NT2/D1 (cell line): ENCODE data around the gene FRG1.
"Not testable (repeated sequence)": the region's sequence is repeated elsewhere in the genome, so short reads cannot be mapped to it uniquely, and the experiment has no call there.

Experiments used
- DNase-seq: peaks from one replicate; pipeline ENCODE4 v3.0.0-alpha.2; 2011; ENCODE audit warnings: low read depth, low spot score
- H3K27me3 ChIP-seq: 2 replicates; pipeline ENCODE4 v1.6.0; 2011; ENCODE audit warnings: mild to moderate bottlenecking; ENCODE audit not compliant: insufficient read length, insufficient read depth
- H3K36me3 ChIP-seq: 2 replicates; pipeline ENCODE4 v1.6.1; 2011; ENCODE audit warnings: mild to moderate bottlenecking, low read length, mixed read lengths; ENCODE audit not compliant: insufficient read depth, insufficient read length
- H3K4me1 ChIP-seq: 2 replicates; pipeline ENCODE4 v1.5.1; 2011; ENCODE audit not compliant: insufficient read depth, insufficient read length
- H3K4me3 ChIP-seq: 2 replicates; pipeline ENCODE4 v1.5.1; 2011; ENCODE audit warnings: low read depth; ENCODE audit not compliant: insufficient read length
- H3K9ac ChIP-seq: 2 replicates; pipeline ENCODE4 v1.6.0; 2011; ENCODE audit warnings: low read depth; ENCODE audit not compliant: insufficient read length
- H3K9me3 ChIP-seq: 2 replicates; pipeline ENCODE4 v1.5.1; 2011; ENCODE audit warnings: mild to moderate bottlenecking, low read length; ENCODE audit not compliant: insufficient read depth
- SUZ12 ChIP-seq: IDR thresholded peaks from 2 replicates; pipeline ENCODE4 v1.6.1; 2011; ENCODE audit not compliant: insufficient read length, insufficient read depth; ENCODE audit errors: extremely low read depth
- YY1 ChIP-seq: IDR thresholded peaks from 2 replicates; pipeline ENCODE4 v1.6.1; 2011; ENCODE audit not compliant: insufficient read length, insufficient read depth
- ZNF274 ChIP-seq: IDR thresholded peaks from 2 replicates; pipeline ENCODE4 v1.6.1; 2011; ENCODE audit warnings: mild to moderate bottlenecking, low read depth, low read length

The FRG1 gene

GRCh38 chr4:189979196-189980047 lies 38.8 kb downstream of the FRG1 start:
- Histone ChIP-seq H3K9ac (no peak overlapping the region), H3K4me1 (peaks cover 2% of the 10 kb centered on the region), H3K27me3 (no peaks in the 10 kb centered on the region), H3K9me3 (no peaks in the 10 kb centered on the region), H3K4me3 (no peak overlapping the region), H3K36me3 (no peaks in the 10 kb centered on the region)
- no peak for DNase-seq
- TF ChIP-seq SUZ12 (no peak), YY1 (no peak), ZNF274 (no peak)

GRCh38 chr4:189980292-189980691 lies 39.6 kb downstream of the FRG1 start:
- H3K9ac ChIP-seq, DNase-seq, H3K36me3 ChIP-seq, H3K27me3 ChIP-seq, H3K4me3 ChIP-seq, H3K4me1 ChIP-seq, H3K9me3 ChIP-seq: not testable (repeated sequence)

GRCh38 chr4:189981970-189982369 lies 41.3 kb downstream of the FRG1 start:
- Histone ChIP-seq H3K4me3 (no peak overlapping the region), H3K36me3 (no peaks in the 10 kb centered on the region), H3K4me1 (peaks cover 2% of the 10 kb centered on the region), H3K27me3 (no peaks in the 10 kb centered on the region), H3K9ac (no peak overlapping the region), H3K9me3 (no peaks in the 10 kb centered on the region)
- no peak for DNase-seq
- TF ChIP-seq YY1 = no peak
- TF ChIP-seq SUZ12 = no peak
- TF ChIP-seq ZNF274 = no peak

DNA sequence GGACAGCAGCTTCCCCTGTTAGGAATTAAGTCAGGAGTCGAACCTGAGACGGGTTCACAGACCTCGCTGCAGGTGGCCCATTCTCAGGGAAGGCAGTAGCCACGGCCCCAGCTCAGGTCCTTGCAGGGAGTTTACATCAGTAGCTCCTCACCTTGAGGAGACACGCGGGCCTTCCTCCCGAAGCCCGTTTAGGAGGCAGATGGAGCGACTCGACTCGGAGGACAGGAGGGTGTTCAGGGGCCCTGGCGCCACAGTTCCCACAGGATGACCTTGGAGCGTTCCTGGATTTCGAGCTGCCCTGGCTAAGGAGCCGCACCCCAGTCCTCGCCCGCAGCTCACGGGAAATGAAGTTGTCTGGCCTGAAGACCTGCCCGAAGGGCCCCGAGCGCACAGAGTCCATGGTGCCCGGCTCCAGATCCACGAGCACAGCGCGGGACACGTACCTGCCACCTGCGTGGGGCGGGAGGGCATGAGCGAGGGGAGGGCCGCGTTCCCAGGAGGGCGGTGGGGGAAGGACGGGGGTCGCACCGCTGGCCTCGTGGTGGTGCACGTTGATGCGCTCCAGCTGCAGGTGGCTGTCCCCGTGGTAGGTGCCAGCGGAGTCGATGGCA lies 43.3 kb downstream of the FRG1 start:
- not testable (repeated sequence) for H3K36me3 ChIP-seq, H3K27me3 ChIP-seq, H3K4me3 ChIP-seq, H3K9ac ChIP-seq, DNase-seq, H3K9me3 ChIP-seq, H3K4me1 ChIP-seq

DNA sequence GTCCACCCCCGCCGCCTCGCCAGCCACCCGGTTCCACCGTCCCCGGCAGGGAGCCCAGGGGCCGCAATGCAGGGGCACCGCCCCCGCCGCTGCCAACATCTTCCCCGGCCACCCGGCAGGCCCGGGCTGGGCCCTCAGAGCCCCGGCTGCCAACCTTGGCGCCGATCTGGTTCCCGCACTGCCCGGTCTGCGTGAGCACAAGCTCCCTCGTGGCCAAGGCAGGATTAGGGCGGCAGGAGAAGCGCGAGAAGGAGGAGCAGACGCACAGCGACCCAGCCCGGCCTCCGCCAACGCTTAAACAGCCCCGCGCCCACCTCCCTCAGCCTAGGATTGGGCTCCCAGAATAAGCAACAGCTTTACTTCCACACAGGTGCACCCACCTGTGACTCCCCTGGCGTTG lies 44.0 kb downstream of the FRG1 start:
- H3K4me1 ChIP-seq, H3K4me3 ChIP-seq, H3K36me3 ChIP-seq, H3K9me3 ChIP-seq, H3K27me3 ChIP-seq, DNase-seq, H3K9ac ChIP-seq: not testable (repeated sequence)

GRCh38 chr4:189985651-189986243 lies 45.1 kb downstream of the FRG1 start:
- not testable (repeated sequence) for H3K27me3 ChIP-seq, H3K9me3 ChIP-seq, H3K4me1 ChIP-seq, H3K9ac ChIP-seq, DNase-seq, H3K4me3 ChIP-seq, H3K36me3 ChIP-seq

DNA sequence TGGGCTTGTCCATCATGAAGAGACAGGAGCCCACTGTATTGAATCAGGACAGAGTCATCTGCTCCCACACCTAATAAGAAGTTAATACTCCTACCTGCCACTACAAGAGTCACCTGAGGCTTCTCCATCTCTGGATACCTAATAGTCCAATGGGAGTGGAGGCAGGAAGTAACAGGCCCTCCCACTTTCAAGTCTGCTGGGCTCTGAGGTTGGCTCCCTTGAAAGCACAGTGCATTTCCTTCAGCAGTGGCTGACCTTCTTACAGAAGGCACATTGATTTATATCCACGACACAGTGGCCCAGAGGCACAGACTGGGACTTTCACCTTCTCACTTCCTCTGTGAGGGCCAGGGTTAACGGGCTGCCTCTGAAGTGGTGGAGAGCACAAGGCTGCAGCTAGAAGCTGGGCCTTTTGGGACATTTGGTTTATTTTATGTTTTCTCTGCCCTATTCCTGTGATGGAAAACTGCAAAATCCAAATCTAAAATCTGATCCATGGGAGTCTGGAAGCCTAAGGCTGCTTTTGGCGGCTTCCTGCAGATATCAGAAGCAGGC lies 48.3 kb downstream of the FRG1 start:
- no peak for DNase-seq

GRCh38 chr4:189989941-189990340 lies 49.3 kb downstream of the FRG1 start:
- DNase-seq, H3K4me1 ChIP-seq, H3K27me3 ChIP-seq, H3K4me3 ChIP-seq, H3K9me3 ChIP-seq, H3K9ac ChIP-seq, H3K36me3 ChIP-seq: not testable (repeated sequence)

More for the DNA sequence above, 48.3 kb downstream of the FRG1 start:
- no peaks in the 10 kb centered on the region for H3K27me3 ChIP-seq
- no peak overlapping the region for H3K9ac ChIP-seq
- no peaks in the 10 kb centered on the region for H3K4me1 ChIP-seq
- no peak overlapping the region for H3K4me3 ChIP-seq
- no peaks in the 10 kb centered on the region for H3K36me3 ChIP-seq
- no peak for TF ChIP-seq ZNF274
- no peak for TF ChIP-seq YY1
- TF ChIP-seq SUZ12 = no peak
- H3K9me3 ChIP-seq = no peaks in the 10 kb centered on the region
